Thyroid gland (tissue), 4 donors: ENCODE data around the gene CETN1.

Experiments
- CTCF ChIP-seq, 6 experiments: fragments of 200-600 bp in 3 of 6; fragments of 450-650 bp in 3 of 6; sonication (generic) in 3 of 6; IDR thresholded peaks; one replicate each; pipeline ENCODE4 v1.5.1; 2016 to 2019; ENCODE audit warnings: antibody characterized with exemption in 6 of 6, mild to moderate bottlenecking in 2 of 6, inconsistent platforms in 1 of 6, moderate library complexity in 1 of 6
- POLR2A ChIP-seq, 2 donors: fragments of 450-650 bp; IDR thresholded peaks; one replicate each; pipeline ENCODE4 v1.6.1; 2017; ENCODE audit warnings: antibody characterized with exemption in 2 of 2, mild to moderate bottlenecking in 2 of 2, moderate library complexity in 1 of 2

- TF ChIP-seq CTCF (IDR thresholded peaks at IDR 0.05): no peak
- TF ChIP-seq POLR2A (IDR thresholded peaks at IDR 0.05): no peak
These were observed 9.9 kb upstream of the CETN1 start for GRCh38 chr18:570256-570655.
